Stimulated activated CD4-positive, alpha-beta T cell treated with anti-CD3 and anti-CD28 coated beads, Interleukin-4, amount 100 ng/mL, for 48 hours (primary cell): ENCODE measurements around the gene MIER3.

Experiments used
- DNase-seq, 2 donors: peaks; one replicate each; pipeline ENCODE4 v3.0.0-alpha.2; 2020; ENCODE audit warnings: low read depth in 2 of 2

MIER3 gene

DNA sequence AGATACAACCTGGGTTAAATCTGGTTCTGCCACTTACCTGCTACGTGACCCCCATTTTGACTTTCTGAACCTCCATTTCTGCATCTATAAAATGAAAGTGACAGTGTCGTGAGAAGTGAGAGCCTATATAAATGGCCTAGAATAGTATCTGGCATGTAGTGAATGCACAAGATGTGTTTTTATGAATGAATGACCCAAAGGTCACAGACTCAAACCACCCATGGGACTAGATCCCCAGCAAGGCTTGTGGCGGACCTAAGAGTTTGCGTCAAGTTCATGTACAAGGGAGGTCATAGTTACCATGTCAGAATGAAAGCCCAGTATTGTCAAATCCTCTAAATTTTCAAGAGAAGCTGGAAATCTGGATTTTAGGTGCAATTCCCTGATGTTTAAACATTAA is 53.7 kb downstream of the MIER3 start:
- no peak for DNase-seq

DNA sequence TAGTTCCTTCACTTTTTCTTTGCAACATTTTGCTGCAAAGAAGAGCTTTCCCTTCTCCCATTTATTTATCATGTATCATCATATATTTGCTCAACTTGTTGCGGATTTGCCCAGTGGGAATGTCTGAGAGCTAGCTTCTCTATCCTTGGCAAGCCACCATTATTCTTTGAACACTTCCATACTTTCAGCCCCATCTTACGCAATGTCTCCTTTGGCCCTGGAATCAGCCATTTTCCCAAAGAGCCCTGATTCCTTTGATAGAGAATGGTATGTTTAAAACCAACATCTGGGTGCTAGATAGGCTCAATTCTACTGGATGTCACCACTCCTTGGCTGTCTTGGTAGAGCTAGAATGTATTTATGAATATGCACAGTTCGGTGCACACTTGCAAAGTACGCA is 55.2 kb downstream of the MIER3 start:
- no peak for DNase-seq

DNA sequence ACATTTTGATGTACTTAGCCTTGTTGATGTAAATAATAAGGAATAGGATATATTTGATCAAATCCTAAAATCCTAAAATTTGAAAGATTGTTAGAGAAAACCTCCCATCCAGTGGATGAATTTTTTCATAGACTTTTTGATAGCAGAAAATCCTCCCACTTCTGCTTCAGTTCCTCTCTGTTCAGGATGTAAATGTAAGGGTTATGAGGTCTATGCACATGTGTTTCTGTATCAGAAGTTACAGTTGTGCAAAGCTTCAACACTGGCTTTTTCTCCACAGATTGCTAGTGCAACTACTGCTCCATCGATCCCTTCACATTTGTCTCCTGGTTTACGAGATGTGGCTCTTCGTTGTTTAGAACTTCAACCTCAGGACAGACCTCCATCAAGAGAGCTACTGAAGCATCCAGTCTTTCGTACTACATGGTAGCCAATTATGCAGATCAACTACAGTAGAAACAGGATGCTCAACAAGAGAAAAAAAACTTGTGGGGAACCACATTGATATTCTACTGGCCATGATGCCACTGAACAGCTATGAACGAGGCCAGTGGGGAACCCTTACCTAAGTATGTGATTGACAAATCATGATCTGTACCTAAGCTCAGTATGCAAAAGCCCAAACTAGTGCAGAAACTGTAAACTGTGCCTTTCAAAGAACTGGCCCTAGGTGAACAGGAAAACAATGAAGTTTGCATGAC is 58.5 kb downstream of the MIER3 start:
- DNase-seq: no peak

DNA sequence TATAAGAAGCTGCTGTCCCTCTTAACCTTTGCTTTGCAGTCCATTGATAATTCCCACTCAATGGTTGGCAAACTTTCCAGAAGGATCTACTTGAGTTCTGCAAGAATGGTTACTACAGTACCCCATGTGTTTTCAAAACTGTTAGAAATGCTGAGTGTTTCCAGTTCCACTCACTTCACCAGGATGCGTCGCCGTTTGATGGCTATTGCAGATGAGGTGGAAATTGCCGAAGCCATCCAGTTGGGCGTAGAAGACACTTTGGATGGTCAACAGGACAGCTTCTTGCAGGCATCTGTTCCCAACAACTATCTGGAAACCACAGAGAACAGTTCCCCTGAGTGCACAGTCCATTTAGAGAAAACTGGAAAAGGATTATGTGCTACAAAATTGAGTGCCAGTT is 70.4 kb downstream of the MIER3 start:
- no peak for DNase-seq

GRCh38 chr5:56876327-56876726 is 75.6 kb downstream of the MIER3 start:
- DNase-seq: no peak

- no peak for DNase-seq
Observed at GRCh38 chr5:56873056-56873455, 78.9 kb downstream of the MIER3 start.

DNA sequence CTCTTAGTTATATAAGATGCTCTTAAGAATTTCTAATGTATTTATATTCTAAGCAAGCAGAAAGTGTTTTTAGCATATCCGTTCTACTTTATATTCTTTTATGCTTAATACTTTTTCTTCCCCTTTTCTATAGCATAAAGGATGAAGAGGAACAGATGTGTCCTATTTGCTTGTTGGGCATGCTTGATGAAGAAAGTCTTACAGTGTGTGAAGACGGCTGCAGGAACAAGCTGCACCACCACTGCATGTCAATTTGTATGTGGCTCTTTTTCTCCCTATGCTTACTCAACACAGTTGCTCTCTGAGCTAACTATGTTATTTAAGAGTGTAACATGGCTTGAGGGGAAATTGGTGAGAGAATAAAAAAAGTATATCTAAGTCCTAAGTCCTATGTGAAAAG is 80.1 kb downstream of the MIER3 start:
- DNase-seq: no peak
